Large intestine (tissue), 3 donors: ENCODE results near the gene GJB2. TPM values are rescaled to one million over a fixed set of nuclear protein-coding genes. Genes with fewer than 3 reads are reported as not detected.
A peak's percentile ranks its signal among the peaks of the same experiment; 100 is the strongest.

Experiments used
- DNase-seq, 2 donors: peaks; one replicate each; pipeline versions ENCODE4 v3.0.0 to v3.0.0-alpha.2; 2013
- H3K27ac ChIP-seq: one replicate; pipeline ENCODE4 v1.5.1; 2013; ENCODE audit warnings: low read length
- H3K27me3 ChIP-seq: 2 replicates; pipeline ENCODE4 v1.6.1; 2013; ENCODE audit warnings: low read length; ENCODE audit not compliant: control insufficient read depth, insufficient read depth
- H3K36me3 ChIP-seq: 2 replicates; pipeline ENCODE4 v1.6.1; 2013; ENCODE audit warnings: low read length; ENCODE audit not compliant: control insufficient read depth, insufficient read depth
- H3K4me1 ChIP-seq: one replicate; pipeline ENCODE4 v1.6.1; 2013; ENCODE audit warnings: low read length; ENCODE audit not compliant: control insufficient read depth, insufficient read depth
- H3K4me3 ChIP-seq: one replicate; pipeline ENCODE4 v1.5.1; 2013; ENCODE audit warnings: low read length
- H3K9me3 ChIP-seq: one replicate; pipeline ENCODE4 v1.6.1; 2013; ENCODE audit warnings: mild to moderate bottlenecking, low read depth, low read length, moderate library complexity; ENCODE audit not compliant: control insufficient read depth
- WGBS: methylation state at CpG from one replicate; pipeline ENCODE4 v1.1.5; 2013; ENCODE audit warnings: low lambda C conversion rate; ENCODE audit not compliant: insufficient coverage; 5-methylcytosine and 5-hydroxymethylcytosine counted together
- polyA plus RNA-seq: library from polyadenylated mRNA; unstranded; fragments of 120-200 nt; gene quantifications from one replicate; pipeline ENCODE4 v1.2.1, GENCODE V29; 2013

The GJB2 gene
- polyA plus RNA-seq, 1 donor = 4.1 TPM

DNA sequence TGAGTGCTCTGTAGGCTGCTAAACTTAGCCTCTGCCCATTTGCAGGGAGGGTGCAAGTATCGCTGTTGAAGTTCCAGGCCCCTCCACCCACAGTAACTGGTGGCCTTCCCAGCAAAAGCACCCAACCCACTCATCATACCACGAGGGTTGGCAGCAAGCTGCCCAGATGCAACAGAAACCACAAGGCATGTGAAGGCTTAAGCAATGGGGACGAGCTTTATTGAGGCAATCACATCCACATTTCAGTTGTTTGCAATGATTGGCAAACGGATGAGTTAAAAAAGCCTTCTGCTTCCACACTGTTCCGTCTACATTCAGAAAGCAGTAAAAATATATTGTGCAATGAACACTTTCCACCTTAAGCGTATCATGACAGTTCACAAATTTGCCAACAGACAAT is 29.0 kb upstream of the GJB2 start:
- WGBS = 93% methylated on average over 2 of the region's 6 CpGs
- Histone ChIP-seq H3K27ac (no peak overlapping the region), H3K4me3 (no peak overlapping the region), H3K36me3 (no peaks in the 10 kb centered on the region), H3K27me3 (peaks cover 36% of the 10 kb centered on the region), H3K9me3 (no peaks in the 10 kb centered on the region), H3K4me1 (no peaks in the 10 kb centered on the region)
- DNase-seq = no peak

DNA sequence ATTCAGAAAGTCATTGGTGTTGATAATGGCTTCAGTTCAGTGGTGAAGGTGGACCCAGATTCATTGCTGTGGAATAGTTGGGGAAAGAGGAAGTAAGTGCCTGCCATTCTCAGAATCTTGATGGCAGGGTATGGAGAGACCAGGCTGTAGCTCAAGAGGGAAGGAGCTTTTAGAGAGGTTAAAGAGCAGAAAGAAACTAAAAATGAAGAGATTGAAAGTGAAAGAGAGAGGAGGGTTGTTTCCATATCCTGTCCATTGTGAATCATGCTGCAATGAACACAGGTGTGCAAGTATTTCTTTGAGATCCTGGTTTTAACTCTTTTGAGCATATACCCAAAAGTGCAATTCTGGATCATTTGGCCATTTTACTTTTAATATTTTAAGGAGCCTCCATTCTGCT is 26.8 kb upstream of the GJB2 start:
- H3K9me3 ChIP-seq = no peaks in the 10 kb centered on the region
- H3K27ac ChIP-seq = no peak overlapping the region
- H3K27me3 ChIP-seq = peaks cover 24% of the 10 kb centered on the region
- H3K4me3 ChIP-seq = no peak overlapping the region
- DNase-seq = no peak
- H3K36me3 ChIP-seq = no peaks in the 10 kb centered on the region
- no peaks in the 10 kb centered on the region for H3K4me1 ChIP-seq

DNA sequence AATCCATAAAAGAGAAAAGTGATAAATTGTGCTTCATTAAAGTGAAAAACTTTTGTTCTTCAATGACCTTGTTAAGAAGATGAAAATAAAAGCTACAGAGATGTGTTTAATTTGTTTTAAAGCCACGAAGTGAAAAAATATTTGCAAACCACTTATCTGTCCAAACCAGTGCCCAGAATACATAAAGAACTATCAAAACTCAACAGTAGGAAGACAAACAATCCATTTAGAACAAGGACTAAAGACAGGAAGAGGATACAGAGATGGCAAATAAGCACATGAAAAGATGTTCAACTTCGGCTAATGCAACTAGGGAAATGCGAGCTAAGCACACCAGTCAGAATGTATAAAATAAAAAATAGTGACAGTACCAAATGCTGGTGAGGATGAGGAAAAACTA is 24.4 kb upstream of the GJB2 start:
- H3K4me1 ChIP-seq = no peaks in the 10 kb centered on the region
- no peaks in the 10 kb centered on the region for H3K36me3 ChIP-seq
- no peak for DNase-seq
- H3K27ac ChIP-seq = no peak overlapping the region
- 50% methylated on average over 2 of the region's 3 CpGs for WGBS
- H3K27me3 ChIP-seq = peaks cover 12% of the 10 kb centered on the region
- no peaks in the 10 kb centered on the region for H3K9me3 ChIP-seq
- H3K4me3 ChIP-seq = no peak overlapping the region

DNA sequence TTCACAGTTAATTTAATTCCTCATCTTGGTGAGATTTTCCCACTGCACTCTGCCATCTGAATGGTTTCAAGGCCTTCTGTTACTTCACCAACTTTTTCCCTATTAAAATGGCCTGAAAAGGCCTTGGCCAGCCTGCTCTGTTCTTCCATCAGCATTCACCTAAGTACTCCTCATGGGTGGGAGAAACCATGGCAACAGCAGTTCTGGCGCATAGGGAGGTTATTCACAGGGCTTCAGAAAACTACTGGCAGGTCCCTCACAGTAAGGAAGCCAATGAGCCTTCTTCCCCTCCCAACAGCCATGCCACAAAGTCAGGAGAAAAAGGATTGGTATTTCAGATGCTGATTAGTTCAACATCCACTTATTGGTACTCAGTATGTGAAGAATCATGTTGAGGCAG is 17.2 kb upstream of the GJB2 start:
- Histone ChIP-seq H3K27ac (no peak overlapping the region), H3K9me3 (no peaks in the 10 kb centered on the region), H3K36me3 (no peaks in the 10 kb centered on the region), H3K4me3 (no peak overlapping the region), H3K27me3 (peaks cover 9% of the 10 kb centered on the region), H3K4me1 (no peaks in the 10 kb centered on the region)
- WGBS = no CpG with 5 or more reads among the region's 1 CpG
- DNase-seq = no peak

DNA sequence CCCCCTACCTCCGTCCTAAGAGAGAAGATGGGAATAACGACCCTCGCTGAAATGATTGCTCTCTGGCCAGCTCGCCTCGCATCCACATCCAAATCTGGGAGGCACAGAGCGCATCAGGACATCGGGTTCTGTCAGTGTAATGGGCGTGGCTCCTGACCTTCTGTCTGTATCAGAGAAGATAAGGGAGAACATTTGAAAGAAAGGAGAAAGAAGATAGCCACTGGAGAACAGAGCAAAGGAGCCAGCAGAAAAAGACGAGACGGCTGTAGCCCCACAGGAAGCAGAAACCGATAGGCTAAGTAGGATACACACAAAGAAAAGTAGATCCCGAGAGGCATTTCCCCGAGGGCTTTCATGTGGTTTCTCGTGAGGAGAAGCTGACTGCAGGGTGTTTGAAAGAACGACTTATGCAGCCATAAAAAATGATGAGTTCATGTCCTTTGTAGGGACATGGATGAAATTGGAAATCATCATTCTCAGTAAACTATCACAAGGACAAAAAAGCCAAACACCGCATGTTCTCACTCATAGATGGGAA is 14.0 kb upstream of the GJB2 start:
- H3K4me1 ChIP-seq = no peaks in the 10 kb centered on the region

DNA sequence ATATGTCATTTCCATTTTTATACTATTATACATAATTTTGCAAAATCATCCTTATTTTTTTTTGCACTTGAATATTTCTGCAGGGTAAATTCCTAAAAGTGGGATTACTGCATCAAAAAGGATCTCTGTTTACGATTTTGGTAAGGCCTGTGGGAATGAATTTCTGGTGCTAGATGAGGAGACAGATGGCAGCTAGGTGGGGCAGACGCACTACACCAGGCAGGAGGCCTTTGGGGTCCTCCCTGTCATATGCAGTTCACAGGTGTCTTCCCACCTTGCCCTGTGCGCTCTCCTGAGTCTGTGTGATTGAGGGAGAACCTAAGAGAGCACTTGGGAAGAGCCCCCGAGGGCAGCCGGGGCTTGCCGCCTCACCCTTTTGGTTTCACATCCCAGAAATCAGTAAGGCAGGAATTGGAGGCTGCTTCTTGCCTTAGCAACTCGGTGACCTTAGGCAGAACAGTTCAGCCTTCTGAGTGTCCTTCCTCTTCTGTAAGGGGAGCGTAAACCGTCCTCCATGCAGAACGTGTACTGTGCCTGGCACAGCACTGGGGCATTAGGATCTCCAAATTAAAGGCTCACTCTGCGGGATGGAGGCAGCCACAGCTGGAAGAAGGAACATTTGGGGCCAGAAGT is 13.4 kb upstream of the GJB2 start:
- Histone ChIP-seq H3K4me1 (no peaks in the 10 kb centered on the region), H3K27me3 (peaks cover 11% of the 10 kb centered on the region), H3K27ac (no peak overlapping the region), H3K36me3 (no peaks in the 10 kb centered on the region), H3K4me3 (no peak overlapping the region), H3K9me3 (no peaks in the 10 kb centered on the region)
- no CpG with 5 or more reads among the region's 11 CpGs for WGBS
- no peak for DNase-seq

More for the DNA sequence above, 14.0 kb upstream of the GJB2 start:
- WGBS = 72% methylated on average over 5 of the region's 16 CpGs
- Histone ChIP-seq H3K36me3 (no peaks in the 10 kb centered on the region), H3K27me3 (peaks cover 11% of the 10 kb centered on the region), H3K4me3 (no peak overlapping the region), H3K27ac (no peak overlapping the region), H3K9me3 (no peaks in the 10 kb centered on the region)
- no peak for DNase-seq

DNA sequence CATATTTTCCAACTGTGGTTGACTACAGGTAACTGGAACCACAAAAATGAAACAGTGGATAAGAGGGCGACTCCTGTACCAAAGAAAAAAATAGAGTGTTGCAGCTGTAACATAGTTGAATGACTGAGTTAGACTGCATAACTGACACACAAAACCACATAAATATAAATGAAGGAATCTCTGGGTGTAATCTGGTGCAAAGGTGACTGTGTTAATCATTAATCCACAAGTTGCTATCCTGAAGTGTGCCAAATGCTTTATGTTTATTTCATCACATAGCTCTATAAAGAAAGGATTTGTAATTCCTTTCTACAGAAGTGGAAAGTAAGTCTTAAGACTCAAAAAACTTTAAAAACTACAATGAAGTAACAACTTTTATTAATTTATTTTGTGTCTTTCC is 6.0 kb upstream of the GJB2 start:
- no peaks in the 10 kb centered on the region for H3K36me3 ChIP-seq
- 38% methylated on average over 1 of the region's 1 CpG for WGBS
- peak; percentile 61 to 82 for DNase-seq

DNA sequence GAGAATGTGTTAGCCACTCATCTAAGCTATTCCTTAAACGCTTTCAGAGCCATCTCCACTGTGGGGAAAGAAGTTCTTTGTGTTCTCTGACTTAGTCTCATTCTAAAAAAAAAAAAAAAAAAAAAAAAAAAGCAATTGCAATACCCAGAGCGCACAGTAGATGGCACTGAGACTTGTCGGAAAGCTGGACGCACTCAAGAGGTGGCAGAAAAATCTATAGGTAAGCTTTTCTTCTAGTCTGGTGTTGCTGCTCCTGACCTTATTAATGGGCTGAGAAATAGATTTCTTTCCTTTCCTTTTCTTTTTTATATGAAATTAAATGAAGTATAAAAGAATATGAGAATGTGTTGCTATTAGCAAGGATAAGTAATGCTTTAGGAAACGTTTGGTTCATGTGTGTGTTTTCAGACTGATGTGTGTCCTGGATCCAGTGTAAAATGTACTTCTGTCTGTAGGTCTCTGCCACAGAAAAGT is 4.7 kb upstream of the GJB2 start:
- DNase-seq = peak in 1 of 2 donors; percentile 31
- Histone ChIP-seq H3K4me1 (peaks cover 21% of the 10 kb centered on the region), H3K27ac (no peak overlapping the region), H3K27me3 (peaks cover 43% of the 10 kb centered on the region), H3K4me3 (no peak overlapping the region), H3K36me3 (no peaks in the 10 kb centered on the region), H3K9me3 (peaks cover 6% of the 10 kb centered on the region)
- 36% methylated on average over 2 of the region's 5 CpGs for WGBS

More for the DNA sequence above, 6.0 kb upstream of the GJB2 start:
- H3K27ac ChIP-seq = no peak overlapping the region
- H3K9me3 ChIP-seq = no peaks in the 10 kb centered on the region
- H3K4me1 ChIP-seq = peaks cover 14% of the 10 kb centered on the region
- no peak overlapping the region for H3K4me3 ChIP-seq
- H3K27me3 ChIP-seq = peaks cover 35% of the 10 kb centered on the region

DNA sequence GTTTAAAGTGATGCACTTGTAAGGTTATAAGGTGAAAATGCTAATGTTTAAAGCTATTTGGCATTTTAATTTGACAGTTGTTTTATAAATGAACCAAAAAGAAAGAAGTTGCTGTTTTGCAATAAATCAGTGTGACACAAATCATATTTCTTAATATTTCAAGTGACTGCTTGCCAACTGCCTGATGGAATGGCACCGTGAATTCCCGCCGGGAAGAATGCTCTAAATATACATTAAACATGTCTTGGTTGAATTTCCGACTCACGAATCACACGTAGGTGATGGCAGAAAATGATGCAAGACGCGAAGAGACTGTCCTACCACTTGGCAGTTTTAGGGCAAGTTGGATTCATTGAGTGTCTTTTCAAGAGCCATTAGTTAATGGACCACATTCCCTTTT is 3.1 kb upstream of the GJB2 start:
- Histone ChIP-seq H3K4me3 (no peak overlapping the region), H3K27me3 (peaks cover 59% of the 10 kb centered on the region), H3K27ac (no peak overlapping the region), H3K4me1 (peaks cover 27% of the 10 kb centered on the region), H3K36me3 (no peaks in the 10 kb centered on the region), H3K9me3 (peaks cover 6% of the 10 kb centered on the region)
- no peak for DNase-seq
- 96% methylated on average over 4 of the region's 8 CpGs for WGBS

DNA sequence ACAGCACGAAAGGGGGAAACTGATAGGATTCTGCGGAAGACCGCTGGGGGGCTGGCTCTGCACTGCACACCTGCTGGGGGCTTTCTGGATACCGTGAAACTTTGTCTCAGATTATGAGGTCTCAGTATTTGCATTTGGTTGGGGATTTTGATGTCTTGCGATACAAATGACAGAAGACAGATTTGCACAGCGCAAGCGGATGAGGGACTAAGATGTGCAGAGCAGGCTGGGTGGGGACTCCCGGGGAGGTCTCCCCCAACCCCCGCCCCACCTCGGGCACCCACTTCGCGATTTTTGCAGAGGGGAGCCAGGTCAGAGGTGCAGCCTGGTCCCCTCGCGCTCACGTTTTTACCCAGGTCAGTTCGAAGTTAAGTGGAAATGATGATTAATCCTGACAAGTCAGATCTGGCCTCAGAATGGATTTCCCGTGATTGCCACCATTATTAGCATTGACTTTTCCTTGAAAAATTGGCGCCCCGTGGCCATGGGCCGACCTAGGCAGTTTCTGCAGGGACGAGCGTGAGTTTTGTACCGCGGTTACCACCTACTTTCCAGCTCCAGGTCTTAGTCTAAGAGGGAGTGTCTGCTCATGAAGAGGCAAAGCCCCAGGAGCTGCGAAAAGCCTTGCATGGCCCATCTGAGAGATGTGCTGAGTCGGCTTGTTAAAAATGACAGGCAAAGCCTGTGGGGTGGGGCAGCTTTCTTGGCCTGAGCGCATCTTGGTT is 1.3 kb upstream of the GJB2 start:
- no peak for DNase-seq
- H3K36me3 ChIP-seq = no peaks in the 10 kb centered on the region
- peaks cover 68% of the 10 kb centered on the region for H3K27me3 ChIP-seq
- no CpG with 5 or more reads among the region's 27 CpGs for whole genome bisulfite sequencing
- H3K9me3 ChIP-seq = peaks cover 6% of the 10 kb centered on the region
- peaks cover 32% of the 10 kb centered on the region for H3K4me1 ChIP-seq
- no peak overlapping the region for H3K4me3 ChIP-seq
- no peak overlapping the region for H3K27ac ChIP-seq
